GM21423 (cell line): ENCODE results near the gene ANKRD22.
A peak's percentile ranks its signal among the peaks of the same experiment; 100 is the strongest.

ENCODE experiments used
- ATAC-seq: cut with Tn5 transposase; IDR thresholded peaks from one replicate; pipeline ENCODE4 v1.9.1; 2021; ENCODE audit warnings: mild to moderate bottlenecking, moderate library complexity; ENCODE audit not compliant: unreplicated experiment

The ANKRD22 gene

DNA sequence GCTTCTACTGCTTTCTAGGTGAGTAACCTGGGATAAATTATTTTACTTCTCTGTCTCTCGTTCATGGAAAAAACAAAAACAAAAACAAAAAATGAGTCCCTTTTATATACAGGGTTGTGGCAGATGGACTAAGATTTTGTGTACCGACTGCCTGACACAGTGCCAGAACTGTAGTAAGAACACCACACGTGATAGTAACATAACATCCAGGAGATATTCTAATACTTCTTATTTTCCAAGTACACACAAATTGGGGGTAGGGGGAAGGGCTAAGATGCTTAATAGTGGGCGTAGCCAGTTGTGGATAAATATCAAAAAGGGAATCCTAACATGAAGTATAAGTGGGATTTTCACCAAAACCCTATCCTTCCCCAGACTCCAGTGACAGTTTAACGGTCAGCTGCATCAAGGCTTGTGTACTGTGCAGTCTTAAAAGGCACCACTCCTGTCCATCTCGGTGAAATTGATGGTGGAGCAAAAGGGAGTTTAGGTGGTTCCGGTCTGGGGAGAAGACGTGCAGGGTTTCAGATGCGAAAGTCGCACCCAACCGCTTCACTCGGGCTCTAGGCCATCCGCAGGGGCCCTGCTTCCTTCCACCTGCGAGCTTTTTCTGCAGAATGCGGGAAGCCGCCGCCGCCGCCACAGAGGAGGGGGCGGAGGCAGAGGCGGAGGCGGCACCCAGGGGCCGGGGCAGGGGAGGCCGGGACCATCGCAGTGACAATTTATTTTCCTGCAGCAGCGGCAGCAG lies 28.1 kb upstream of the ANKRD22 start, which contains the start of gene STAMBPL1:
Gene STAMBPL1, plus strand, starts transcription at position 712 of the 748 bp plus-strand sequence. CDS start 21,464 bp downstream, outside the sequence.
- peak; percentile 46 for ATAC-seq

DNA sequence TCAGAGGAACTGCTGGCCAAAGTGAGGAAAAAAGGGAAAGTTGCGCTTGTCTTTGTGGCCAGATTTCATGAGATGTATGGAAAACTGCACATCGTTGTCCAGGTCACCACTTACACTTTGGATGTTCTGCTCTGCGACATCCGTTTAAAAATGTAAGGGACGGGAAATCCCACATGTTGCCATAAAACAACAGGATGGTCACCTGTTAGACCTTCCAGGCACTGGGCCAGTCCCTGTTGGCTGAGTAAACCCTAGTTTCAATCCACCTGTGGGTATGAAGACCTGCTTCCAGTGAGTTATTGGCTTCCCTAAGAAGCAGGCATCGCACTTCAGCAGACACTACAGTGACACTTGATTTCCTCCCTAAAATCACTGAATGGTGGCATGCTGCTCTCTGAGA lies 25.7 kb upstream of the ANKRD22 start:
- no peak for ATAC-seq

DNA sequence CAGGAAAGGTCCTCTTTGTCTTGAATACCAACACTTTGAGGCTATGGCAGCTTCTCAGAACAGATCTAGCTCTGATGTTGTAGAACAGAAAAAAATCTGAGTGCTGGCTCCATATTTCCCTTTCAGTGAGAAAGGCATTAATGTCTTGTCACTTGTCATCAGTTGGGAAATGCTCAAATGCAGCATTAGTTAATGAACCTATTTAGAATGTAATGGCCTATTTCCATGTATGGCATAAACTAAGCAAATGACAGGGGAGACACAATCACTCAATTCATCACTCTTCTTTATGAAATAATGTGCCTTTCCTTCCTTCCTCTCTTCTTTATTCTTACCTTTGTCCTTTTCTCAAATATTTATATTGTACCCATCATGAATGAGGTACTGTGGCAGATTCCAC lies 23.4 kb upstream of the ANKRD22 start:
- no peak for ATAC-seq

DNA sequence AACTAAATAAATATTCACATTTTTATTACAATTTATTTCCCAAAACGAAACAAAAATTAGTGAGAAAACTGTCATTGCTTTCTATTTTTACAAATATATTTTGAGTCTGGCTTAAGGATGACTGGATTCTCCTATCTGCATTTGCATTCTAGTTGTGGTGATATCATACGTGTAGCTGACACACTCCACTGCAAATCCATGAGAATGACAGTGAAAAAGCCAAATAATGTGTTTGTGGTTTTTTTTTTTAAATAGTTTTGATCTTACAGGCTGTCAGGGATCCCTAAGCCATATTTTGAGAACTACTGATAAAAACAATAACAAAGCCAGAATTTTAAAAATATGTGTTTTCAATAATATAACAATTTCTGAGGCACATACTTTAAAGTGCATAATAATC lies 22.6 kb upstream of the ANKRD22 start:
- ATAC-seq = no peak

DNA sequence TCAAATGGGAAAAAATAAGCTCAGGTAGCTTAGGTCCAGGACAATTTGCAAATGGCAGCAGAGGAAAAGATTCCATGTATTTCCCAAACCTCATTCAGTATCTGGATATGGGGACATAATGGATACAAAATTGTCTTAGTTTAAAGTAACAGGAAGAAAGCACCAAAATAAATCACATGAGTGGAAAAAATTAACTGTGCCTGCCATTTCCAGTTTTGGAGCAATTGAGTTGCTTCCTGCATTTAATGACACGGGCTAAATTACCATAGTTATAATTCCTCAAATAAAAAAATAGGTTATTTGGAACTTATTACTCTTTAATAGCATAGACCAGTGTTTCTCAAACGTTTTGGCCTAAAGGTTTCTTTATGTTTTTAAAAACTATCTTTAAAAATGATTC lies 22.1 kb upstream of the ANKRD22 start:
- ATAC-seq = no peak

DNA sequence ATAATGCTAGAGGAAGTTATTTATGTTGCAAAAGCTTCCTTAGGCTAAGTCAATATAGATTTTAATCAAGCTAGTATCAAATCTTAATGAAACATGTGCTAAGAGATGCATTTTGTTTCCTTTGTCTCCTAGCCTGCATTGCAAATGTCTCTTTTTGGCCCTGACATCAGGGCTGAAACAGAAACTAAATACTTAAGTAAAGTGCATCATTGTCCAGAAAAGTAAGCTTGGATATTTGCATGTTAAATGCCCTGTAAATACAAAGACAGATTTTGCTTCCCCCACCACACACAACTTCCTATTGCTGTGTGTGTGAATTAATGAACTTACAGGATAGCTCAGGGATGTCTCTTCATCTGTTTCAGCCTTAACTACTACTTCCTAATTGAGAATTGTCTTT lies 18.4 kb upstream of the ANKRD22 start:
- no peak for ATAC-seq

DNA sequence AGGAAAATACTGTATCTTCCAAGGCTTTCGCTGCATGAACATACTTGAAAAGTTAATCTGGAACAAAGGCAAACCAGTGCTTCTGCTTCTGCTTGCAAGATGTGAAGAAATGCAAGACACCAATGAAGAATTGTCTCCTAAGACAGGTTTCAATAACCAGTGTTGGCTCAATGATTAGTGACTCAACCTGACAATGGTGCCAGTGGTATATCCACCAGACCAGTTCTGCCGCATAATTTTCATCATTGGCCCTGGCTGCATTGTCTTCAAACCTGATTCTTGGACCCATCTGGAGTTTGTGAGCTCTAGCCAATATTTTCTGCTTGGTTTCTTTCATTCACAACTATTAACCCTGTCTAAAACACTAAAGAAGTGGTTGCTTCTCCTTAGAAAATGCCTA lies 14.8 kb upstream of the ANKRD22 start:
- ATAC-seq = no peak

DNA sequence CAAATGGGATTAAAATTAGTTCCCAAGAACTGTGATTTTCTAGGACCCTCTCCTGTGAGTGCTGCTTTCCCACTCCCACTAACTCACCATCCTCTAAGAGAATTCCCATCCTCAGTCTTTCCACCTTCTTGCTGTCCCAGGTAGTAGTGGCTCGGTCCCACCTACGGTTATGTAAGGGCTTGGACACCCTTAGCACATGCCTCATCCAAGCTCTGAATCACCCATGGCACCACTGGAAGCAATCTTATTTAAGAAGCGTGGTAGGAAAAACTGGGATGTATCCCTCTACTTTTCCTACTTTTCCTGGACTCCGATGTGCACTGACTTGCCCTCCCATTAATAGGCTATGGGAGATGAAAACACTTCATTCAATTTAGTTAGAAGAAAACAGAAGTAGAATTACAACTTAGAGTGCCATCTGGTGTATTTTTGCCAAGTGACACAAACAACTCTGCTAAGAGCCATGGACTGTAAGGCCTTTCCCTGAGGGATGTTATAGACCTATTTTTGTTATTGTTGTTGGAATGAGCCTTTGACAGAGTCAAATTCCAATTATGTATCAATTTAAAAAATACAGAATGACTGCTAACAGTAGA lies 13.7 kb upstream of the ANKRD22 start:
- no peak for ATAC-seq

DNA sequence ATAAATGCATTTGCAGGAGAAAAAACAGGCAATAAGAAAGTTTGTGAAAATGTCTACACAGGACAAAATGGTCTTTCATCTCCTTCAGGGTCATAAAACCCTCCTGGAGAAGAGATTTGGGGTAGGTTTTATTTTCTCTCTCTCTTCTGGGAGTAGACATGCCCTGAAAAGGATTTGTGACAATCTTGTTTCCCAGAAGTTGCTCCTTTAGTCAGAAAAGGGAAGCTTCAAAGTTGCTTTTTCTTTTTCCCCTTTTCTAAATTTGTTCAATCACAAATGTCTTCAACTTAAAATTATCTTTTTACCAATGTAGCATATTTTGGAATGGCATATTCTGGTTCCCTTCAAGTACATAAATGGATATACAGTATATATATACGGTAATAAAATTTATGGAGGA lies 9.4 kb upstream of the ANKRD22 start:
- no peak for ATAC-seq

DNA sequence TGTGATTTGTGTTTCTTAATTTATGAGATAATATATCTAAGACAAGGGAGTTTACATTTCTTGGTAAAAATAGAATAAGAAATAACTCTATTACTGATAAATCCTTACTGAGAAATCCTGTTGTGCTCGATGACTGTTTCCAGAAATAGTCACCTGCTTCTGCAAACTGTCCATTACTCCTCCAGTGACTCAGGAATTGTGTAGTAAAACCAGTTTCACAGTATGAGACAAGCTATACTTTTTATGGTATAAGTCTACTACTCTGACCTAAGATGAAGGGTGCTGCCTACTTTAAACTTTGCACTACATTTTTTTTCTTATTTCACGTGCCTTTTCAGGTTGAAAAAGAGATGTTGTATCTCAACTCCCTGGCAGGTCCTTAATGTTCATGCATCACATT lies 6.8 kb upstream of the ANKRD22 start:
- ATAC-seq = no peak

DNA sequence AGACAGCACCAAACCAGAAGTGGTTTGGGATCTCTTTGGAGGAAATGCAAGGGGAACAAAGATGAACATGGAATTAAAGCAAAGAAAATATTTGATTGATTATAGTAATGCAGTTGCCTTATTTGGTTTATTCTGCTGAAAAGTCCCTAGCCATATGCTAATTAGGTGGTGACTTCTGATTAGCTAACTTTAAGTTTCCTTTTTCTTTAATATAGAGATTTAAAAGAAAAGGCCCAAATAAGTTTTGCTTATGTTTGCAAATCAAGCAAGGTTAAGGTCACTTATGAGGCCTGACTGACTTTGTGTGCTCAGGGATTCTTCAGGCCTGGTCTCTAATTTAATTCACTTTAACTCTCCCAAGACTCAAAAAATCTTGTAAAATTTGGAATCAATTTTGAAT lies 6.2 kb upstream of the ANKRD22 start:
- no peak for ATAC-seq

DNA sequence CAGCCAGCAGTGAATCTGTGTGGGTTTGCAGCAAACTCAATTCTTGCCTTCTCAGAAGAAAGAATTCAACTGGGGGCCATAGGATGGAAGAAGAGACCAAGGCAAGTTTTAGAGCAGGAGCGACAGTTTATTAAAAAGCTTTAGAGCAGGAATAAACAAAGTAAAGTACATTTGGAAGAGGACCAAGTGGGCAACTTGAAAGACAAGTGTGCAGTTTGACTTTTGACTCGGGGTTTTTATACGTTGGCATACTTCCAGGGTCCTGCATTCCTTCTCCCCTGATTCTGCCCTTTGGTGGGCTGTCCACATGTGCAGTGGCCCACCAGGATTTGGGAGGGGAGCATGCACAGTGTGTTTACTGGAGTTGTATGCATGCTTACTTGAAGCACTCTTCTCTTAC lies 3.0 kb upstream of the ANKRD22 start:
- no peak for ATAC-seq

DNA sequence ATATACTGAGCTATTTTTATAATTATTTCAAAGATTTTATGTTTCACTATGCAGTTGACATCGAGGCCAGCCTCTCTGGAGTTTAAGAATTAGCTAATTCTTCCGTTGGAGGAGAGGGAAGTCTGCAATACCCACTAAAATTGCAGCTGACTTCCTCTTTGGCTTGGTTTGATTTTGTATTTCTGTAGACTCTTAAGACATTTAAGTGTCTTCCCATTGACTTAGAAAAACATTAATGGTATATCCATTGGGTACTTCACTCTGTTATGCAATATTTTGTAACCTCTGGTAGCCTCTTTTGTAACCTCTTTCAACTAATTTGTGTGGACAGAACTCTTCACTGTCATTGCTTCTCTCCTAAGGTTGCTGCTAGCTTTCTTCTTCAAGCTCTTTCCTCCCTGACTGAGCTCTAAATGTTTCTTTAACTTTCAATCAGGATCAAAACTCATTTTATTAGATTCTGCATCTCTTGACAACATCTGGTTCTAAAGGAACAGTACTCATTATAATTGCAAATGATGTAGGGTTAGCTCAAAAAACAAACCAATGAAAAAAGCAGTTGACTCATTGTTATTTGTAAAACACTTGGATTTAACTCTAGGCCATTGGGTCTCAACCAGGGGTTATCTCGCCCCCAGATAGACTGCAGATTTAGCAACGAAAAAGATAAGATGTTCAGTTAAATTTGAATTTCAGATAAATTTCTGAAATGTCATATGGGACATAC lies 1.7 kb upstream of the ANKRD22 start:
- no peak for ATAC-seq

DNA sequence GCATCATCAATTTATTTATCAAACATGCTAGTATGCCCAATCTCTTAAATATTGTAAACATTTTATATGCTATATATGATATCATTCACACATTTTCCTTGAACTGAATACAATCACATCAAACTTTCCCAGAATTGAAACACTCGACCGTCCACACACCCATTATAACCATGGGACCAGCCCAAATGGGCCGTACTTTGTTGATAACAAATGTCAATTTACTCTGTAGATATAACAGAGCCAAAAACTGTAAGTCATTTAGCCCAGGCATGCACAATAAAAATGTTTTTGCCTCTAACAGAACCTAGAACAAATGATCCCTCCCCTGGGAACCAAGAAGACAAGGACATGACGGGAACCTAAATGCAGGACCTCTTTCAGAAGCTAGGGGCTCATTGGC lies 683 bp upstream of the ANKRD22 start:
- ATAC-seq = no peak

DNA sequence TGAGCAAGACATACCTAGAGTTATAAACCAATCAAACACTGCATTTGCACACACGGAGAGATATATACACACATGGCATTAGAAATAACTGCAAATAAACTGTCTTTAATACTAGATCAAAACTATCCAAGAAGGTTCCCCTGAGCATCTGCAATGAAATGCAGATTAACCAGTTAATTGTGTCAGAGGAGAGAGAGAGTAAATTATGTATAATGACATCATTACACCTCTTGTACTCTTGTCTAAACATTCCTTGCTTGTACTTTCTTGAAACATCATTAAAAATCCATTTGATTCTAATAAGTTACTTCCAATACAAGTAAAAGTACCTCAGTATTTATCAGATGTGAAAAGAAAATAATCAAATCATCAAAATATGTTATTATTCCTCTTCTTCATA lies 932 bp downstream of the ANKRD22 start:
- no peak for ATAC-seq

DNA sequence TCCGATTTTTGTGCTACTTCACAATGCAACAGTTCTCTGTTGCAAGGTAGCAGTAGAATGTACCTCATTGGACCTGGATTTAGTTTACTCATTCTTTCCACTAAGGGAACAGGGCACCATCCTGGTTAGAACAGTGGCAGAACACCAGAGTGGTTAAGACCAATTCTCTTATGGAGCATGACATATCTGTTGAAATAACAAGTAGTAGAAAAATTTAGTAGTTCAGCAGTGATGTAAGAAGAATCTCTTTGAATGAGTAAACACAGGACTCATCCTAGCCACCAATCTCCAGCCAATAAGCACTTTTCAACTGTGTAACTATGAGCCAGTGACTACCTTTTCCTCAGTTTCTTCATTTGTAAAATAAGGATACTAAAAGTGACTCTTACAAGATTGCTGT lies 2.4 kb downstream of the ANKRD22 start:
- ATAC-seq = no peak

DNA sequence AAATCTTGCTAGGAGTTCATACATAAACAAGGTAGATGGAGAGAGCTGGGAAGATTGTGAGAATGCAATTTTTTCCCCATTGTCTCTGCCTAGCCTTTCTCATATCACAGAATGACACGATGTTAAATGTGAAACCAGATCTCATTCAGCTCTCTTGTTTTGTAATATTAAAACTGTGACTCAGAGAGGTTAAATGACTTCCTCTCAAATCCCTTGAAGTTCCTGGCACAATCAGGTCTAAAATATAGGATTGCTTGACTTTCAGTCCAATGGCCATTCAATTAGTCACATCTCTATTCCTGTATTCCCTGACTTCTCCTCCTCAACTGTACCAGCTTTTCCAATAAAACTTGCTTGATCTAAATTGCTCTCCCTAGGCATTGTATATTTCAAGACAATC lies 3.1 kb downstream of the ANKRD22 start:
- no peak for ATAC-seq

DNA sequence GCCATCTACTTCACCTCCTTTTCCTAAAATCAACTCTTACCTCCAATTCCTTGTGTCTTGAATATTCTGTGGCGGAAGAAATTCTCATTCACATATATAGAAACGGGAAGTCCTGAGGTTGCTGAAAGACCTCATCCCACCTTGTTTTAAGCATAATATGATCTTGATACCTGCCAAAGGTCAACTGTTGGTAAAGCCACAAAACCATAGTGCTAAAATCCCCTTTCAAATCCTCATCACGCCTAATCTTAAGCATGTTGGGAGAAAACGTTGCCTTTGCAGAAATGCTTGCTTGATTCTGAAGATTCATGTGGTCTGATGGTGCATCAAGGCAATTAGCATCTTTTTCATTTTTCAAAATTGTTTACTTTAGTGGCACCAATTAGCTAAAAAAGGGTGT lies 8.5 kb downstream of the ANKRD22 start:
- ATAC-seq = no peak

DNA sequence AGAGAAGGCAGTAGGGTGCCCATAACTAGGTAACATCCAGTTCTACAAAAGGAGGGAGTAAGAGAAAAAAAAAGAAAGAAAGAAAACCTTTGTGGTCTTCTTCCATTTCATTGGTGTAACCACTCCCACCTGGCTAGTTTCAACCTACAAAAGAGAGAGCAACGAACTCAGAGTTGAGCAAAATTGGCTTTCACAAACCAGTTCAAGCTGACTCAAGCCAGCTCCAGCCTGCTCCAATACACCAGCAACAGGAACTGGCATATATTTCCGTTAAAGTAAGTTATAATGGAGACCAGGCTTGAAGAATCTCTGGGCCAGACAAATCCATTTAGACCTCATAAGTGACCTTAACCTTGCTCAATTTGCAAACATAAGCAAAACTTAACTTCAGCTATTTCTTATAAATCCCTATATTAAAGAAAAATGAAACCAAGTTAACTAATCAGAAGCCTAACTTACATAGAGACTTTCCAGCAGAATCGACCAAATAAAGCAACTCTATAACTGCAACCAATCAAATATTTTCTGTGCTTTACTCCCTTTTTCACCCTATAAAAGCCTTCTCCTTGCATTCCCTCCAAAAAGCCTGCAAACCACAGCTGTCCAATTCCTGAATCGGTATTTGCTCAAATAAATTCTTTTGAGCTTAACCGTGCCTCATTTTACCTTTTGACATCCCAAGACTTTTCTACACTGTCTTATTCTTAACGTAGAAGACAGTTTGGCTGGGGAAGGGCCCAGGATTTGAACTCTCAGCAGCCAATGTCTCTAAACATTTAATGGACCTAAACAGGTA lies 10.1 kb downstream of the ANKRD22 start:
- ATAC-seq = no peak

DNA sequence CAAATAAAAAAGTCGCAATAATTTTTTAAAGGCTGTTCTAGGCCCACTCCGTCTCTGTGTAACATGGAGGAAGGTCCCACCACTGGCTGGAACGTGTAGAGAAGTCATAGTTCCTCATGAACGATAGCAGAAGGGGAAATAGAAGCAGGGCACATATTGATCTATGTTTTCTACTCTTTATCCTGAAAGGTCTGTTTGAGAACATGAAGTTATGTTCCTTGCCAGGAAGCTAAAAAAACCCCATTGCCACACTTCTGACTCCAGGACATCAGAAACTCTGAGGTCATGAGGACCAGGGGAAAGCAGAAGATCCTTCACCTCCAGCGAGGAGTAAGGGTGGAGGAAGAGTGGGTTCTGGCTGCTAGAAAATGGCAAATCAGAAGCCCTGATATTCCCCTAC lies 10.8 kb downstream of the ANKRD22 start:
- ATAC-seq = no peak

DNA sequence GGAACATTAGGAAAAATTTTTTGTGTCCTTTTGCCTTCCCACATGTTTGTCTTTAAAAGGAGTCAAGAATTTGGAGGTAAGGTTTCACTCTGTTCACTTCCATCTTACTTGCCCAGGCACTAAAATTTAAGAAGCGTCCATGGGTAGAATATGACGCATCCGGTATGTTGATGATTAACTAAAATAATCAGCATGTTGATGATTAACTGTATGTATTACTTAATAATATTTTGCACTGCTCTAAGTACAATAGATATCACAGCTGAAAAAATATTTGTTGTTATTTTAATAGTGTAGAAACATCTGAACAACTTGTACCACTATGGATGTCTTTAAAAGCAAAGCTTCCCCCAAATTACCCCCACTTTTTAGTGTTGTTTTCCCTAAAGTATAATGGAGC lies 11.5 kb downstream of the ANKRD22 start:
- no peak for ATAC-seq
